HUDEP-2 (cell line): ENCODE data around the gene ARFIP1.
A peak's percentile ranks its signal among the peaks of the same experiment; 100 is the strongest.
"Not testable (repeated sequence)": the region's sequence is repeated elsewhere in the genome, so short reads cannot be mapped to it uniquely, and the experiment has no call there.

Experiments
- DNase-seq, 76 experiments: peaks; one replicate each; lab custom pipeline; 2025; ENCODE audit not compliant: unreplicated experiment in 76 of 76; lab: John Stamatoyannopoulos, UW

ARFIP1 gene

GRCh38 chr4:152887981-152888380 lies 108.2 kb downstream of the ARFIP1 start:
- no peak for DNase-seq

- DNase-seq, result no peak
Measured at GRCh38 chr4:152892974-152893373, 113.2 kb downstream of the ARFIP1 start.

- no peak for DNase-seq
Measured at GRCh38 chr4:152894673-152895072, 114.9 kb downstream of the ARFIP1 start.

GRCh38 chr4:152896811-152897210 lies 117.1 kb downstream of the ARFIP1 start:
- no peak for DNase-seq

- not testable (repeated sequence) for DNase-seq
Measured at GRCh38 chr4:152898133-152898532, 118.4 kb downstream of the ARFIP1 start.

- no peak for DNase-seq
Measured at GRCh38 chr4:152898606-152899005, 118.9 kb downstream of the ARFIP1 start.

GRCh38 chr4:152900395-152900794 lies 120.6 kb downstream of the ARFIP1 start:
- DNase-seq, result no peak

GRCh38 chr4:152901205-152901604 lies 121.5 kb downstream of the ARFIP1 start:
- DNase-seq, result no peak

- DNase-seq, result no peak
Measured at GRCh38 chr4:152903658-152904057, 123.9 kb downstream of the ARFIP1 start.

- DNase-seq, result no peak
Measured at GRCh38 chr4:152909901-152910300, 130.1 kb downstream of the ARFIP1 start.

GRCh38 chr4:152910521-152910920 lies 130.8 kb downstream of the ARFIP1 start:
- no peak for DNase-seq

- DNase-seq, result no peak
Measured at GRCh38 chr4:152917543-152918395, 138.0 kb downstream of the ARFIP1 start.

- DNase-seq, result no peak
Measured at GRCh38 chr4:152919826-152920225, 140.1 kb downstream of the ARFIP1 start.

- DNase-seq, result peak in 5 of 76 experiments; percentile 1 to 11 (median 6)
Measured at GRCh38 chr4:152920768-152921167, 141.0 kb downstream of the ARFIP1 start.

- DNase-seq, result no peak
Measured at GRCh38 chr4:152921284-152921683, 141.5 kb downstream of the ARFIP1 start.

GRCh38 chr4:152925851-152926250 lies 146.1 kb downstream of the ARFIP1 start:
- no peak for DNase-seq

GRCh38 chr4:152926959-152927358 lies 147.2 kb downstream of the ARFIP1 start:
- no peak for DNase-seq

- no peak for DNase-seq
Measured at GRCh38 chr4:152927737-152928136, 148.0 kb downstream of the ARFIP1 start.

- DNase-seq, result no peak
Measured at GRCh38 chr4:152928286-152928685, 148.5 kb downstream of the ARFIP1 start.

GRCh38 chr4:152929888-152930287 lies 150.1 kb downstream of the ARFIP1 start:
- no peak for DNase-seq

GRCh38 chr4:152935143-152935542 lies 155.4 kb downstream of the ARFIP1 start:
- peak in 73 of 76 experiments; percentile 2 to 75 (median 39) for DNase-seq

GRCh38 chr4:152935631-152936445 lies 156.1 kb downstream of the ARFIP1 start, which contains the start of gene FHDC1:
Gene FHDC1 (plus strand): TSS chr4:152936323. CDS start chr4:152943058, 6,735 bp downstream.
- DNase-seq, result peak in 33 of 76 experiments; percentile 8 to 49 (median 27)
